ENCODE data around the gene ADAM33. TPM values are rescaled to one million over a fixed set of nuclear protein-coding genes. Genes with fewer than 3 reads are reported as not detected.

ADAM33 gene
- polyA plus RNA-seq, 3 donors = not detected

DNA sequence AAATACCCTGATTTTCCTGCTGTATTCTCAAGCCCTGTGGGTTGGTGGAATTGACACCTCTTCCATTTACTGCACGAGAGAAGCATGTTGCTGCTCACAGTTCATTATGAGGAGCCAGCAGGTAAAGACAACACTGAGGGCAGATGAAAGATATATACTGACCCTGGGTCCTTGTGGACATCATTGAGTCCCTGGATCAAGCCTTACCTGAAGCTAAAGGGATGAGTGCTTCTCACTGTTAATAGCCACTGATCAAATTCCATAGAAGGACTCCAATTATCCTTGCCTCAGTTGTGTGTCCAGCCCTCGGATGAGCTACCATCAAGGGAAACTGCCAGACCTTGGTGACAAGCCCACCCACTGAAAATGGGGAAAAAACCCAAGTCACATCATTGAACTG, 38.3 kb upstream of the ADAM33 start:
- H3K79me2 ChIP-seq (ENCODE audit: insufficient read depth, low read length) = no peaks in the 10 kb centered on the region
- no peak overlapping the region for H3K4me3 Mint-ChIP-seq
- no peaks in the 10 kb centered on the region for H3K36me3 Mint-ChIP-seq
- no peaks in the 10 kb centered on the region for H3K9me3 ChIP-seq (replicated peaks in 1 of 2; ENCODE audit: control insufficient read depth in 1 of 2, insufficient read depth in 1 of 2, low read length in 2 of 2)
- H3K4me1 ChIP-seq (ENCODE audit: control insufficient read depth in 1 of 2, insufficient read depth in 2 of 2, low read length in 2 of 2) = no peaks in the 10 kb centered on the region
- H4K20me1 ChIP-seq (ENCODE audit: insufficient read depth, low read length) = no peaks in the 10 kb centered on the region
- H3K27me3 ChIP-seq (ENCODE audit: control insufficient read depth in 2 of 2, insufficient read depth in 2 of 2, low read length in 2 of 2) = no peaks in the 10 kb centered on the region
- no peak overlapping the region for H3K4me3 ChIP-seq (replicated peaks in 1 of 3; ENCODE audit: low read depth in 2 of 3, low read length in 3 of 3)
- no peak overlapping the region for H3K4me2 ChIP-seq (replicated peaks; ENCODE audit: extremely low read depth, low read length, poor library complexity, severe bottlenecking)
- no peak overlapping the region for H3K9ac ChIP-seq (ENCODE audit: insufficient read depth, low read length, poor library complexity, severe bottlenecking)
- 80% methylated on average over 1 of the region's 2 CpGs for WGBS (ENCODE audit: insufficient coverage)
- H3K9me3 Mint-ChIP-seq = peaks cover 0 to 2% (median 0%) of the 10 kb centered on the region in 7 donors
- peaks cover 8% of the 10 kb centered on the region for H3K4me1 Mint-ChIP-seq
- H3K36me3 ChIP-seq (replicated peaks in 1 of 2; ENCODE audit: control insufficient read depth in 1 of 2, insufficient read depth in 2 of 2, low read length in 2 of 2) = no peaks in the 10 kb centered on the region
- TF ChIP-seq, protein P1, sequence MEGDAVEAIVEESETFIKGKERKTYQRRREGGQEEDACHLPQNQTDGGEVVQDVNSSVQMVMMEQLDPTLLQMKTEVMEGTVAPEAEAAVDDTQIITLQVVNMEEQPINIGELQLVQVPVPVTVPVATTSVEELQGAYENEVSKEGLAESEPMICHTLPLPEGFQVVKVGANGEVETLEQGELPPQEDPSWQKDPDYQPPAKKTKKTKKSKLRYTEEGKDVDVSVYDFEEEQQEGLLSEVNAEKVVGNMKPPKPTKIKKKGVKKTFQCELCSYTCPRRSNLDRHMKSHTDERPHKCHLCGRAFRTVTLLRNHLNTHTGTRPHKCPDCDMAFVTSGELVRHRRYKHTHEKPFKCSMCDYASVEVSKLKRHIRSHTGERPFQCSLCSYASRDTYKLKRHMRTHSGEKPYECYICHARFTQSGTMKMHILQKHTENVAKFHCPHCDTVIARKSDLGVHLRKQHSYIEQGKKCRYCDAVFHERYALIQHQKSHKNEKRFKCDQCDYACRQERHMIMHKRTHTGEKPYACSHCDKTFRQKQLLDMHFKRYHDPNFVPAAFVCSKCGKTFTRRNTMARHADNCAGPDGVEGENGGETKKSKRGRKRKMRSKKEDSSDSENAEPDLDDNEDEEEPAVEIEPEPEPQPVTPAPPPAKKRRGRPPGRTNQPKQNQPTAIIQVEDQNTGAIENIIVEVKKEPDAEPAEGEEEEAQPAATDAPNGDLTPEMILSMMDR (IDR thresholded peaks at IDR 0.05) = no peak
- H2AFZ ChIP-seq (ENCODE audit: insufficient read depth, low read depth, low read length, poor library complexity, severe bottlenecking) = no peak overlapping the region
- H3K27ac Mint-ChIP-seq = no peak overlapping the region
- intact Hi-C loops (cut with micrococcal nuclease) = no loop called here
- H3K27ac ChIP-seq (ENCODE audit: low read depth in 1 of 2, low read length in 2 of 2) = no peak overlapping the region
- DNase-seq = no peak
- peaks cover 0 to 9% (median 7%) of the 10 kb centered on the region in 3 donors for H3K27me3 Mint-ChIP-seq (ENCODE audit: low read depth in 3 of 3)

DNA sequence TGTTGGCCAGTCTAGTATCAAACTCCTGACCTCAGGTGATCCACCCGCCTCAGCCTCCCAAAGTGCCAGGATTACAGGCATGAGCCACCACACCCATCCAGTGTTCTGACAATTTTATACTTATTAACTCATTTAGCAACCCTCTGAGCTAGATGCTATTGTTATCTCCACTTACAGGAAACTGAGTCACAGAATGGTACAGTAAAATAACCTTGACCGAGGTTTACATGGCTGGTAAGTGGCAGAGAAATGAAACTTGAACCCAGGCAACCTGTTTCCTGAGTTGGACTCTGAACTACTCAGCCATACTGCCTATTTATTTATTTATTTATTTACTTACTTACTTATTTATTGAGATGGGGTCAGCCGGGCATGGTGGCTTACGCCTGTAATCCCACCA, 37.2 kb upstream of the ADAM33 start:
- no peaks in the 10 kb centered on the region for H3K79me2 ChIP-seq (ENCODE audit: insufficient read depth, low read length)
- H3K9me3 ChIP-seq (replicated peaks in 1 of 2; ENCODE audit: control insufficient read depth in 1 of 2, insufficient read depth in 1 of 2, low read length in 2 of 2) = no peaks in the 10 kb centered on the region
- no peak overlapping the region for H2AFZ ChIP-seq (ENCODE audit: insufficient read depth, low read depth, low read length, poor library complexity, severe bottlenecking)
- no peak for DNase-seq
- peaks cover 9 to 10% of the 10 kb centered on the region in 2 donors for H3K4me1 ChIP-seq (ENCODE audit: control insufficient read depth in 1 of 2, insufficient read depth in 2 of 2, low read length in 2 of 2)
- no peak overlapping the region for H3K27ac Mint-ChIP-seq
- no peaks in the 10 kb centered on the region for H3K27me3 ChIP-seq (ENCODE audit: control insufficient read depth in 2 of 2, insufficient read depth in 2 of 2, low read length in 2 of 2)
- 100% methylated on average over 2 of the region's 4 CpGs for WGBS (ENCODE audit: insufficient coverage)
- no peaks in the 10 kb centered on the region for H4K20me1 ChIP-seq (ENCODE audit: insufficient read depth, low read length)
- no peak overlapping the region for H3K27ac ChIP-seq (ENCODE audit: low read depth in 1 of 2, low read length in 2 of 2)
- intact Hi-C loops (cut with micrococcal nuclease) = no loop called here
- peaks cover 0 to 3% (median 0%) of the 10 kb centered on the region in 7 donors for H3K9me3 Mint-ChIP-seq
- TF ChIP-seq, protein P1 (IDR thresholded peaks at IDR 0.05) = no peak
- no peaks in the 10 kb centered on the region for H3K36me3 Mint-ChIP-seq
- H3K4me2 ChIP-seq (replicated peaks; ENCODE audit: extremely low read depth, low read length, poor library complexity, severe bottlenecking) = no peak overlapping the region
- no peak overlapping the region for H3K4me3 Mint-ChIP-seq
- no peak overlapping the region for H3K4me3 ChIP-seq (replicated peaks in 1 of 3; ENCODE audit: low read depth in 2 of 3, low read length in 3 of 3)
- H3K9ac ChIP-seq (ENCODE audit: insufficient read depth, low read length, poor library complexity, severe bottlenecking) = no peak overlapping the region
- H3K27me3 Mint-ChIP-seq (ENCODE audit: low read depth in 3 of 3) = peaks cover 0 to 10% (median 9%) of the 10 kb centered on the region in 3 donors
- H3K4me1 Mint-ChIP-seq = peaks cover 13% of the 10 kb centered on the region
- no peaks in the 10 kb centered on the region for H3K36me3 ChIP-seq (replicated peaks in 1 of 2; ENCODE audit: control insufficient read depth in 1 of 2, insufficient read depth in 2 of 2, low read length in 2 of 2)

Data from CD14-positive monocyte (primary cell).